Endothelial cell of umbilical vein (primary cell): ENCODE results near the gene NALCN. TPM values are rescaled to one million over a fixed set of nuclear protein-coding genes. Genes with fewer than 3 reads are reported as not detected.
A peak's percentile ranks its signal among the peaks of the same experiment; 100 is the strongest.

ENCODE experiments used
- BruUV-seq: library from RNA; stranded (reverse); fragments of 400-500 nt; replicated peaks from 2 replicates; lab custom pipeline; 2021; lab: Mats Ljungman, UMichigan
- CTCF ChIA-PET: fragments of 300-600, 350-600 bp; sonication (Branson Sonifier 250); formaldehyde crosslinking; loops from one replicate; lab custom pipeline; 2021; ENCODE audit warnings: antibody characterized with exemption, inconsistent platforms; lab: Charles Lee
- POLR2A ChIA-PET: fragments of 300-600, 350-600 bp; sonication (Branson Sonifier 250); formaldehyde crosslinking; loops from one replicate; lab custom pipeline; 2021; ENCODE audit warnings: antibody characterized with exemption, inconsistent platforms; lab: Charles Lee
- DNase-seq: peaks from one replicate; pipeline ENCODE4 v3.0.0-alpha.2; 2011; ENCODE audit warnings: low read depth, low spot score
- FAIRE-seq: peaks from 2 replicates; lab custom pipeline; 2011; peaks lifted over from hg19 to GRCh38; lab: Jason Lieb, UNC
- H2AFZ ChIP-seq: 2 replicates; pipeline ENCODE4 v1.6.0; 2012; ENCODE audit warnings: low read depth, low read length, control low read depth, inconsistent platforms
- H3K27ac ChIP-seq: 2 replicates; pipeline ENCODE4 v1.5.1; 2011; ENCODE audit warnings: low read depth, mild to moderate bottlenecking, control low read depth, low read length, moderate library complexity; ENCODE audit not compliant: insufficient read depth
- H3K27me3 ChIP-seq, 2 experiments: 2 replicates each; pipeline versions ENCODE4 v1.6.0 to v1.6.1; 2011; ENCODE audit warnings: low read length in 2 of 2, mixed read lengths in 1 of 2; ENCODE audit not compliant: control insufficient read depth in 2 of 2, insufficient read depth in 2 of 2
- H3K36me3 ChIP-seq, 2 experiments: 2 replicates in 1 of 2; 3 replicates in 1 of 2; pipeline ENCODE4 v1.5.1; 2011; ENCODE audit warnings: low read length in 2 of 2, mild to moderate bottlenecking in 1 of 2, moderate library complexity in 1 of 2; ENCODE audit not compliant: control insufficient read depth in 2 of 2, insufficient read depth in 2 of 2; ENCODE audit errors: extremely low read depth in 1 of 2
- H3K4me1 ChIP-seq: 3 replicates; pipeline ENCODE4 v1.5.1; 2011; ENCODE audit warnings: mild to moderate bottlenecking, low read length; ENCODE audit not compliant: control insufficient read depth, insufficient read depth; ENCODE audit errors: extremely low read depth
- H3K4me2 ChIP-seq: 2 replicates; pipeline ENCODE4 v1.6.1; 2011; ENCODE audit warnings: low read length, control low read depth, mixed read lengths; ENCODE audit not compliant: insufficient read depth
- H3K4me3 ChIP-seq, 3 experiments: fragments of 200-600 bp in 1 of 3; sonication (generic), shearing (Covaris generic) in 1 of 3; replicated peaks in 1 of 3; 2 replicates each; pipeline ENCODE4 v1.5.1; 2011 to 2016; ENCODE audit warnings: control low read depth in 3 of 3, low read length in 3 of 3, mild to moderate bottlenecking in 2 of 3, inconsistent platforms in 1 of 3, low read depth in 1 of 3, moderate library complexity in 1 of 3; ENCODE audit not compliant: insufficient read depth in 1 of 3
- H3K79me2 ChIP-seq: 2 replicates; pipeline ENCODE4 v1.6.0; 2012; ENCODE audit warnings: low read length, inconsistent platforms; ENCODE audit not compliant: control insufficient read depth, insufficient read depth
- H3K9ac ChIP-seq: replicated peaks from 2 replicates; pipeline ENCODE3; 2011; ENCODE audit warnings: low read length, control low read depth; ENCODE audit not compliant: insufficient read depth; ENCODE audit errors: extremely low read depth
- H3K9me1 ChIP-seq: replicated peaks from 3 replicates; pipeline ENCODE4 v1.6.0; 2011; ENCODE audit warnings: mild to moderate bottlenecking, low read length; ENCODE audit not compliant: control insufficient read depth, insufficient read depth; ENCODE audit errors: extremely low read depth
- H3K9me3 ChIP-seq: replicated peaks from 2 replicates; pipeline ENCODE4 v1.5.1; 2012; ENCODE audit warnings: low read length, inconsistent platforms; ENCODE audit not compliant: control insufficient read depth, insufficient read depth
- H4K20me1 ChIP-seq: replicated peaks from 2 replicates; pipeline ENCODE3; 2011; ENCODE audit warnings: mild to moderate bottlenecking, low read length; ENCODE audit not compliant: control insufficient read depth, insufficient read depth; ENCODE audit errors: extremely low read depth
- FOS ChIP-seq: IDR thresholded peaks from 2 replicates; pipeline ENCODE4 v1.6.1; 2011; ENCODE audit warnings: mild to moderate bottlenecking, low read length, moderate library complexity, borderline replicate concordance; ENCODE audit not compliant: insufficient read depth
- JUN ChIP-seq: IDR thresholded peaks from 2 replicates; pipeline ENCODE4 v1.6.1; 2011; ENCODE audit warnings: borderline replicate concordance, low read depth; ENCODE audit not compliant: insufficient read length, insufficient read depth
- POLR2AphosphoS5 ChIP-seq: IDR thresholded peaks from 2 replicates; pipeline ENCODE4 v1.6.1; 2012; ENCODE audit warnings: low read depth, mild to moderate bottlenecking, control low read depth, low read length, moderate library complexity; ENCODE audit not compliant: insufficient read depth
- dilution Hi-C: fragments of 300-500 bp; cut with MboI; formaldehyde crosslinking; loops from one replicate; pipeline ENCODE4 v1.15.0; 2019; ENCODE audit warnings: low sequenced_read_pairs; ENCODE audit not compliant: extremely low pct_ligation_motif_present
- intact Hi-C: fragments of 100-400 bp; cut with micrococcal nuclease; formaldehyde crosslinking; loops from one replicate; pipeline ENCODE4 v1.10.0; 2022
- polyA plus RNA-seq, 4 experiments: library from polyadenylated mRNA; depleted of rRNA in 3 of 4; stranded (reverse) in 3 of 4; unstranded in 1 of 4; fragments of >200 nt; gene quantifications; 2 replicates each; pipeline versions ENCODE4 v1.2.1 to v1.2.3, GENCODE V29; 2011 to 2012; ENCODE audit warnings: missing spikeins in 1 of 4
- total RNA-seq: library from RNA; stranded (reverse); gene quantifications from 2 replicates; pipeline ENCODE4 v1.2.3, GENCODE V29; 2021

Gene NALCN
- total and polyA plus RNA-seq, 2 donors (not counting 3 experiments of a cell fraction or from before 2014, with no cell fraction given) = 3.3 to 4.4 TPM

GRCh38 chr13:101399365-101399764, 16.9 kb downstream of the NALCN start:
- Histone ChIP-seq H3K4me2 (no peak overlapping the region), H4K20me1 (no peaks in the 10 kb centered on the region), H3K9me1 (no peaks in the 10 kb centered on the region), H3K36me3 (no peaks in the 10 kb centered on the region), H3K79me2 (no peaks in the 10 kb centered on the region), H3K4me3 (no peak overlapping the region), H3K27ac (no peak overlapping the region), H2AFZ (peak overlapping the region; percentile 59), H3K9me3 (no peaks in the 10 kb centered on the region), H3K4me1 (peaks cover 15% of the 10 kb centered on the region), H3K27me3 (no peaks in the 10 kb centered on the region), H3K9ac (no peak overlapping the region)
- FAIRE-seq = no peak
- DNase-seq = no peak
- intact Hi-C loops = loop anchor here (5.0 kb wide), 1 partner anchor 1037 kb away; no protein-coding TSS in a partner anchor
- no TSS peak for BruUV-seq
- CTCF ChIA-PET = interaction anchor here (0.7 to 2.1 kb wide), 4 partner anchors 11 to 357 kb away, joined by 3 to 10 read pairs (median 3); no protein-coding TSS in a partner anchor
- POLR2A ChIA-PET = no interaction called here
- no peak for TF ChIP-seq POLR2AphosphoS5
- dilution Hi-C loops = no loop called here

- POLR2A ChIA-PET = no interaction called here
- Histone ChIP-seq H3K4me2 (no peak overlapping the region), H3K79me2 (no peaks in the 10 kb centered on the region), H3K4me1 (peaks cover 15% of the 10 kb centered on the region), H3K9me3 (no peaks in the 10 kb centered on the region), H2AFZ (no peak overlapping the region), H3K9me1 (no peaks in the 10 kb centered on the region), H3K4me3 (no peak overlapping the region), H3K27me3 (no peaks in the 10 kb centered on the region), H3K27ac (no peak overlapping the region), H4K20me1 (no peaks in the 10 kb centered on the region), H3K9ac (no peak overlapping the region), H3K36me3 (no peaks in the 10 kb centered on the region)
- intact Hi-C loops = loop anchor here (5.0 kb wide), 1 partner anchor 1037 kb away; no protein-coding TSS in a partner anchor
- FAIRE-seq (no peak), DNase-seq (peak; percentile 26)
- CTCF ChIA-PET = interaction anchor here (0.7 to 2.1 kb wide), 4 partner anchors 10 to 358 kb away, joined by 3 to 10 read pairs (median 3); no protein-coding TSS in a partner anchor
- BruUV-seq = no TSS peak
- no peak for TF ChIP-seq JUN
- TF ChIP-seq FOS = peak; percentile 21
- dilution Hi-C loops = no loop called here
Measured at GRCh38 chr13:101398920-101399319, 17.4 kb downstream of the NALCN start.
